ENCODE data around the gene CYP27A1. TPM values are rescaled to one million over a fixed set of nuclear protein-coding genes. Genes with fewer than 3 reads are reported as not detected.

CYP27A1 gene
- total RNA-seq, 1 experiment from 2014 or later: 0.94 TPM

- Histone ChIP-seq H3K27ac (no peak overlapping the region), H3K79me2 (ENCODE audit: low read depth) (no peaks in the 10 kb centered on the region), H3K27me3 (ENCODE audit: insufficient read depth, low read depth) (no peaks in the 10 kb centered on the region), H3K4me3 (no peak overlapping the region), H4K20me1 (ENCODE audit: insufficient read depth) (no peaks in the 10 kb centered on the region), H3F3A (ENCODE audit: insufficient read depth, low read depth) (no peaks in the 10 kb centered on the region), H2AFZ (no peak overlapping the region), H3K9me2 (ENCODE audit: insufficient read depth) (no peaks in the 10 kb centered on the region), H3K9me3 (ENCODE audit: insufficient read depth, low read depth) (no peaks in the 10 kb centered on the region; the same call in 1 of the 2 replicates), H3K4me1 (replicated peaks; ENCODE audit: insufficient read depth) (no peaks in the 10 kb centered on the region), H3K4me2 (no peak overlapping the region), H3K36me3 (ENCODE audit: low read depth) (no peaks in the 10 kb centered on the region)
- no peak for DNase-seq
- no TSS peak for BruUV-seq (replicated peaks)
- POLR2A ChIA-PET (ENCODE audit: unreplicated experiment): no interaction called here
- no peak for TF ChIP-seq EZH2 (IDR thresholded peaks at IDR 0.05; ENCODE audit: low read depth)
- TF ChIP-seq CTCF (conservative IDR thresholded peaks at IDR 0.05): no peak
- CTCF ChIA-PET: no interaction called here
- intact Hi-C loops (cut with micrococcal nuclease; ENCODE audit: unreplicated experiment): no loop called here
Measured at GRCh38 chr2:218783688-218784087, 1.7 kb downstream of the CYP27A1 start.

- H3K9me3 ChIP-seq (ENCODE audit: insufficient read depth, low read depth): no peaks in the 10 kb centered on the region; the same call in 1 of the 2 replicates
- DNase-seq: no peak
- no peak overlapping the region for H3K4me3 ChIP-seq
- POLR2A ChIA-PET (ENCODE audit: unreplicated experiment): no interaction called here
- TF ChIP-seq EZH2 (IDR thresholded peaks at IDR 0.05; ENCODE audit: low read depth): no peak
- no peak for TF ChIP-seq CTCF (conservative IDR thresholded peaks at IDR 0.05)
- no TSS peak for BruUV-seq (replicated peaks)
- CTCF ChIA-PET: no interaction called here
- no peaks in the 10 kb centered on the region for H3K36me3 ChIP-seq (ENCODE audit: low read depth)
- no peak overlapping the region for H3K4me2 ChIP-seq
- H3K27me3 ChIP-seq (ENCODE audit: insufficient read depth, low read depth): no peaks in the 10 kb centered on the region
- no peaks in the 10 kb centered on the region for H3K4me1 ChIP-seq (replicated peaks; ENCODE audit: insufficient read depth)
- intact Hi-C loops (cut with micrococcal nuclease; ENCODE audit: unreplicated experiment): no loop called here
- H4K20me1 ChIP-seq (ENCODE audit: insufficient read depth): no peaks in the 10 kb centered on the region
- H3K27ac ChIP-seq: no peak overlapping the region
- no peaks in the 10 kb centered on the region for H3K9me2 ChIP-seq (ENCODE audit: insufficient read depth)
- H2AFZ ChIP-seq: no peak overlapping the region
- no peaks in the 10 kb centered on the region for H3K79me2 ChIP-seq (ENCODE audit: low read depth)
- H3F3A ChIP-seq (ENCODE audit: insufficient read depth, low read depth): no peaks in the 10 kb centered on the region
Measured at GRCh38 chr2:218785103-218785502, 3.2 kb downstream of the CYP27A1 start.

- TF ChIP-seq EZH2 (IDR thresholded peaks at IDR 0.05; ENCODE audit: low read depth): no peak
- TF ChIP-seq CTCF (conservative IDR thresholded peaks at IDR 0.05): no peak
- Histone ChIP-seq H2AFZ (no peak overlapping the region), H3F3A (ENCODE audit: insufficient read depth, low read depth) (no peaks in the 10 kb centered on the region), H3K79me2 (ENCODE audit: low read depth) (no peaks in the 10 kb centered on the region), H3K4me1 (replicated peaks; ENCODE audit: insufficient read depth) (no peaks in the 10 kb centered on the region), H3K27me3 (ENCODE audit: insufficient read depth, low read depth) (no peaks in the 10 kb centered on the region), H3K36me3 (ENCODE audit: low read depth) (no peaks in the 10 kb centered on the region), H3K4me2 (no peak overlapping the region), H3K4me3 (no peak overlapping the region), H3K9me3 (ENCODE audit: insufficient read depth, low read depth) (no peaks in the 10 kb centered on the region; the same call in 1 of the 2 replicates), H4K20me1 (ENCODE audit: insufficient read depth) (no peaks in the 10 kb centered on the region), H3K9me2 (ENCODE audit: insufficient read depth) (no peaks in the 10 kb centered on the region), H3K27ac (no peak overlapping the region)
- BruUV-seq (replicated peaks): no TSS peak
- CTCF ChIA-PET: no interaction called here
- DNase-seq: no peak
- POLR2A ChIA-PET (ENCODE audit: unreplicated experiment): no interaction called here
- intact Hi-C loops (cut with micrococcal nuclease; ENCODE audit: unreplicated experiment): no loop called here
Measured at GRCh38 chr2:218786133-218786532, 4.2 kb downstream of the CYP27A1 start.

Data from PC-9 (cell line).